H1 (cell line): ENCODE measurements around the gene CELF3. TPM values are rescaled to one million over a fixed set of nuclear protein-coding genes. Genes with fewer than 3 reads are reported as not detected.

Source experiments
- BCL11A ChIP-seq, 2 experiments: IDR thresholded peaks; one replicate each; pipeline ENCODE4 v1.6.1; 2011; ENCODE audit warnings: low read depth in 2 of 2, low read length in 2 of 2, mild to moderate bottlenecking in 2 of 2
- EP300 ChIP-seq, 2 experiments: IDR thresholded peaks; 1 replicate in 1 of 2; 2 replicates in 1 of 2; pipeline ENCODE4 v1.6.1; 2011 to 2012; ENCODE audit warnings: low read depth in 2 of 2, low read length in 2 of 2, mild to moderate bottlenecking in 2 of 2, borderline replicate concordance in 1 of 2, inconsistent platforms in 1 of 2, moderate library complexity in 1 of 2
- HDAC6 ChIP-seq: IDR thresholded peaks from one replicate; pipeline ENCODE4 v1.7.1; 2012; ENCODE audit warnings: low read depth, mild to moderate bottlenecking, inconsistent platforms, low read length, moderate library complexity
- KDM4A ChIP-seq: IDR thresholded peaks from one replicate; pipeline ENCODE4 v1.7.1; 2012; ENCODE audit warnings: low read depth, mild to moderate bottlenecking, moderate library complexity, low read length, inconsistent platforms; ENCODE audit not compliant: severe bottlenecking
- RXRA ChIP-seq: IDR thresholded peaks from 2 replicates; pipeline ENCODE4 v1.6.1; 2011; ENCODE audit warnings: low read depth, mild to moderate bottlenecking, low read length, moderate library complexity; ENCODE audit not compliant: insufficient read depth
- SIN3A ChIP-seq, 2 experiments: IDR thresholded peaks in 1 of 2; conservative IDR thresholded peaks in 1 of 2; 2 replicates each; pipeline ENCODE4 v1.6.1; 2011 to 2012; ENCODE audit warnings: low read length in 2 of 2, improper control_type of control experiment in 1 of 2, low read depth in 1 of 2, mild to moderate bottlenecking in 1 of 2
- SP1 ChIP-seq: IDR thresholded peaks from 2 replicates; pipeline ENCODE4 v1.6.1; 2011; ENCODE audit warnings: low read depth, low read length
- TAF1 ChIP-seq: IDR thresholded peaks from 2 replicates; pipeline ENCODE4 v1.6.1; 2011; ENCODE audit warnings: mild to moderate bottlenecking, low read depth, low read length
- polyA plus RNA-seq, 7 experiments: library from polyadenylated mRNA; depleted of rRNA in 3 of 7; stranded (reverse) in 5 of 7; unstranded in 2 of 7; fragments of >200 nt in 5 of 7; fragments of 200-250 nt in 2 of 7; gene quantifications; 1 replicate in 5 of 7; 2 replicates in 1 of 7; 4 replicates in 1 of 7; pipeline versions ENCODE4 v1.2.1 to v1.2.3, GENCODE V29; 2011 to 2013; ENCODE audit warnings: missing spikeins in 2 of 7, mixed read lengths in 2 of 7
- total RNA-seq: library from RNA; stranded (reverse); fragmentation: NEBNext Ultra II Directional; extraction: Animal tissue kit (Norgen Biotek cat#: 25700); gene quantifications from 2 replicates; pipeline ENCODE4 v1.2.1, GENCODE V29; 2021

Gene CELF3
- total and polyA plus RNA-seq, 2 of the 8 experiments (the other 6 are each of a cell fraction or from before 2014, with no cell fraction given), result 0.34 to 1.2 TPM

GRCh38 chr1:151661751-151662150, 54.9 kb downstream of the CELF3 start (continued):
- TF ChIP-seq EP300 (IDR thresholded peaks at IDR 0.05; ENCODE audit: borderline replicate concordance in 1 of 2, low read depth in 2 of 2, low read length in 2 of 2) (no peak), TAF1 (no peak), BCL11A (IDR thresholded peaks at IDR 0.05; ENCODE audit: low read depth in 2 of 2, low read length in 2 of 2) (no peak), RXRA (no peak), HDAC6 (no peak), SP1 (no peak), SIN3A (conservative IDR thresholded peaks at IDR 0.05 in 1 of 2, IDR thresholded peaks at IDR 0.05 in 1 of 2; ENCODE audit: low read depth in 1 of 2, low read length in 2 of 2) (no peak), KDM4A (no peak)
